GM21381 (cell line): Measurements from ENCODE around the gene LOXL1.
"Not testable (repeated sequence)": the region's sequence is repeated elsewhere in the genome, so short reads cannot be mapped to it uniquely, and the experiment has no call there.

Source experiments
- ATAC-seq: cut with Tn5 transposase; IDR thresholded peaks from one replicate; pipeline ENCODE4 v1.9.1; 2021; ENCODE audit warnings: mild to moderate bottlenecking, moderate library complexity; ENCODE audit not compliant: unreplicated experiment

LOXL1 gene

DNA sequence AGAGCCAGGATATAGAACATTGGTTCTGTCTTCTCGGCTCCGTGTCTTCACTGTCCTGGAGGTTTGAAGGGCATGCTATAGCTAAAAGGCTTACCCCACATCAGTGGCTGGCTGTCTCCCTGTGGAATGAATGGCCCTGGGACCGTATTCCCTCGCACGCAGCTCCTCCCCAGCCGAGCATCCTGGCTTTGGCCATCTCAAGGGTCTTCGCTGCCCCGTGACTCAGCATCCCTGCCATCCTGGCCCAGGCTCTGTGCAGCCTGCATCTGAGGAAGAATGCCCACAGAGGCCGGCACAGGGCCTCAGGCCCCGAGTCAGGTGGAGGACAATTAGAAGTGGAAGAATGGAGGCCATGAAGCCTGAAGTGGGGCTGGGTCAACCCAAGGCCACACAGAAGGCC, 11.0 kb downstream of the LOXL1 start:
- no peak for ATAC-seq

DNA sequence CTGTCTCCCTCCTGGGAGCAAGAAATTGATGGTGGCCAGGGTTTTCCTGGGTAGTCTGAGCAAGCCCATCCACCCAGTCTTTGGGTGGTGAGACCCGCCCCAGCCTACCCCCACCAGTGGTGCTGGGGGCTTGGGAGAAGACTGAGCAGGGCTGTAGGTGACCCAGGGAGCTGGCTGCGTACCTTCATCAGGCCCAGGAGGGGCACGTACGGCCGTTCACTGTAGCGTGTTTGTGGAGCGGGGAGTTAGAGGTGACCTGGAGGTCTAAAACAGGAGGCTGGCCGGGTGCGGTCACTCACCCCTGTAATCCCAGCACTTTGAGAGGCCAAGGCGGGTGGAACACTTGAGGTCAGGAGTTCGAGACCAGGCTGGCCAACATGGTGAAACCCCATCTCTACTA, 11.5 kb downstream of the LOXL1 start:
- no peak for ATAC-seq

DNA sequence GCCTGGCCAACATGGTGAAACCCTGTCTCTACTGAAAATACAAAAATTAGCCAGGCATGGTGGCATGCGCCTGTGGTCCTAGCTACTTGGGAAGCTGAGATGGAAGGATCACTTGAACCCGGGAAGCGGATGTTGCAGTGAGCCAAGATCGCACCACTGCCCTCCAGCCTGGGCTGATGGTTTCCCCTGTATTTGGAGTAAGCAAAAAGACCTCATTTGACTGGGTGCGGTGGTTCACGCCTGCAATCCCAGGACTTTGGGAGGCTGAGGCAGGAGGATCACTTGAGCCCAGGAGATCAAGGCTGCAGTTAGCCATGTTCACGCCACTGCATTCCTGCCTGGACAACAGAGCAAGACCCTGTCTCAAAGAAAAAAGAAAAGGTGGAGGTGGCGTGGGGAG, 12.3 kb downstream of the LOXL1 start:
- not testable (repeated sequence) for ATAC-seq

DNA sequence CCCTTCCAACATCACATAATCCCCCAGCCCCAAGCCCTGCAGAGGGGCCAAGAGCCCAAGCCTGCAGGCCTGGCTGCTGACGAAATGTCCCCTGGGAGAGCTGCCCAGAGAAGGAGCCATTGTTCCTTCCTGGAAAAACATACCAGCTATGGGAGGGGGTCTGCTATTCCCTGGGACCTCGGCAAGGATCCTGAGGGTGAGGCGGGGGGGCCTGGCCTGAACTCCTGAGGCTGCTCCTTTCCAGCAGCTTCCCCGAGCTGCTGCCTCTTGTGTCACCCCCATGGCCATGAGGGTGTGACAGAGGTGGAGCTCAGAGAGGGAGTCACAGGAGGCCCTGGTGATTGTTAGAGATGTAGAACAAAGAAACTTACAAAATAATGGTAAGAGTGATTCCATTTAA, 12.9 kb downstream of the LOXL1 start:
- no peak for ATAC-seq

DNA sequence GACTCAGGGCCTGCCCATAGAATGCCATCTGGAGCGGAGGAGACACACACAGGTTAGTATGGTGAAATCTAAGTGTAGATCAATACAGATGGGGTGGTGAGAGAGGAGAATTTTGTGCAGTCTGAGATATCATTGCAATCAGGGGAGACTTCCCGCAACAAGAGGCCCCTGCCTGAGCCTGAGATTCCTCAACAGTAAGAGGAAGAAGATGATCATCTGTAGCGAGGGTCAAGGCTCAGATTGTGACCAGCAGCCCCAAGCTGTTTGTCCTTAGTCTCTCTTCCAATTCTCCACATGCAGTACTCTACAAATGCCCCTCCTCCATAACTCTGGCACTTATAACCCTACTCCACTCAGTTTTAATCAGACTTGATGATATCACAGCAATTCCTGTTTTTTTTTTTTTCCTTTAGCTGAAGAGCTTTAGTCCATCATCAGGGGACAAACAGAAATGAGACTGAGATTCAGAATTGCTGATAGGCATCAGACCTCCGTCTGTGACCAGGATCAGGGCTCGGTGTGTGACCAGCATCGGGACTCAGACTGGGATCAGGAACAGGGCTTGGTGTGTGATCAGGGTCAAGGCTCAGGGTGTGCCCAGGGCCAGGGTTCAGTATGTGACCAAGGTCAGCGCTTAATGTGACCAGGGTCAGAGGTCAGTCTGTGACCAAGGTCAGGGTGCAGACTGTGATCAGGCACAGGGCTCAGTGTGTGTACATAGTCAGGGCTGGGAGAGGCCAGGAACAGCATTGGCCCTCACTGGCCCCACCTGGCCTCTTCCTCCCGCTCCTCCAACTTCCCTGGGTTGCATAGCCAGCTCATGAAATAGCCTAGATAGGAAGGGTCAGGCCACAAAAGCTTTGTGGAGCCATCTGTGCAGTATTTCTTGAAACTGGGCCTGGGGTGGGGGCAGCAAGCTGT, 14.1 kb downstream of the LOXL1 start:
- ATAC-seq = no peak

DNA sequence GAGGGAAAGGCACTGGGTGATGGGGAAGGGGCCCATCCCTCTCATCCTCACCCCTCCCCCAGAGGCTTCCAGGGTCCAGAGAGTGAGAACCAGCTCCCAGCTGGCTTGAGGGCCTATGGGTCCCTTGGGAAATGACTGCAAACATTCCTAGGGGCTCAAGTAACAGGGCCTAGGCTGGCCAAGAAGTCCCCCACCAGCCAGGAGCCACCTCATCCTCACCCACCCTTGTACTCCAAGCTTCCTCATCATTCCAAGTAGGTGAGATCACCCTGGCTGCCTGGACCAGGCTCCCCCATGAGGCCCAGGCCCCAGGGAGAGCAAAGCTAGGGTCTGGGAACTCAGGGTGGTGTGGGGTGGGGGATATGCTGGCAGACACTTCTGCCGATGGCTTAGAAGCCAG, 14.8 kb downstream of the LOXL1 start:
- ATAC-seq = no peak

DNA sequence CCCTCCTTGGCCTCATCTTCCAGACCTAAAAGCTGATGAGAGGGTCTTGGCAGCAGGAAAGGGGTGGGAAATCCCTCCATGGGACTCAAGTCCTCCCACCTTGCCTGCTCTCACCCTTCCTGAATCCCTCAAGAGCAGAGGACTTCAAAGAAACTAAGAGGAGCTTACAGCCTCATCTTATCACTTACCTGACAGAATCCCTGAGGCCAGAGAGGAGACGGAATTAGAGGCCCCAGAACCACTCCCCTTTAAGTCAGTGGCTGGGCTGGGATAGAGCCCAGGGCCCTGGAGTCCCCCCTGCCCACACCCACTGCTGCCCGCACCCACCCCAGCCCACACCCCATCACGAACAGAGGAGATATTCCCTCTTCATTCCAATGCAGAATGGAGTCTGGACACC, 15.2 kb downstream of the LOXL1 start:
- no peak for ATAC-seq

DNA sequence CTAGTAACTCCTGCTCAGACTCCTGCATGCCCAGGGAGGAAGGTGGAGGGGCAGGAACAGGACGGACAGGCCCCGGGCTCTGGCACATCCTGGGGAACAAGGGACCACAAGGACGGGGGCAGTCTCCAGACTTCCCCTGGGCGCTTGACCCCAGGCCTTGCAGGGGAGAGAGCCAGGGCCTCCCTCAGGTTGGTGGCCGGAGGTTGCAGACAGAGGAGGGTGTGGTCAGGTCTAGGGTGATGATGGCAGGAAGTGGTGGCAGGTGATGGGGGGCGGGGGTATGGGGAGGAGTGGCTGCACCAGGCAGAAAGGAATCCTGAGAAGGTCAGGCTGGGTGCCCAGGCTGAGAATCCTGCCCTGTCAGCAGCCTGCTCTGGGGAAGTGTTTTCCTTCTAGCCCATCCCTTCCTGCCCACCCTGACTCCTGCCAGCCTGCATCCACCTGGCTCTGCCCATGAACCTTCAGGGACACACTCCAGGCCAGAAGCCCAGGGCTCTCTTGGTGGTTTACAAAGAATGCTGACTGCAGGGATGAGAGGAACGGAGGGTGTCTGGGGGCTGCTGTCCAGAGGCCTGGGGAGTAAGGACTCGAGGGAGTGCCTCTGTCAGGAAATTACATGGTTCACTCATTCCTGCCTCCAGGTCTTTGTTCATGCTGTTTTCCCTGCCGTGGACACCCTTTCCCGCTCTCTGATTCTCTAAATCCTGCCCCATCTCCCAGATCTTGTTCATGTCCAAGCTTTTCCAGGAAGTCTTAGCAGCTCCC, 15.8 kb downstream of the LOXL1 start:
- no peak for ATAC-seq

DNA sequence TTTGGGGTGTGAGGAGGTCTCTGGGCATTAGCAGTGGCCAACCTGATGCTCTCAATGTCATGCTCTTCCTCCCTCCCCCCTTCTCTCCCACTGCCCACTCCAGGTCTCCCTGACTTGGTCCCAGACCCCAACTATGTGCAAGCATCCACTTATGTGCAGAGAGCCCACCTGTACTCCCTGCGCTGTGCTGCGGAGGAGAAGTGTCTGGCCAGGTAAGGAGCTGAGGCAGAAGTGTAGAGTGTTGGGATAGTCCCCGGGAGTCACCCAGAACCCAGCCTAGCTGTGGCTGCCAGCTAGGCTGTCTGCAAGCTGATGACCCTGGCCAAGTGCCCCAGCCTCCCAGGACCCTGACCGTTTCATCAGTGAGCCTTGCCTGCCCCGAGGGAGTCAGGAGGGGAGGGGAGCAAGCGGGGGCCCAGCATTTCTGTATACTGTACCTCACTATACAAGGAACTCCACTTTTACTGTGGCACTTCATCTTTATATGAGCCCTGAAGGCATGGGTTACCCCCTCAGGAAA, 16.5 kb downstream of the LOXL1 start:
- ATAC-seq = no peak

DNA sequence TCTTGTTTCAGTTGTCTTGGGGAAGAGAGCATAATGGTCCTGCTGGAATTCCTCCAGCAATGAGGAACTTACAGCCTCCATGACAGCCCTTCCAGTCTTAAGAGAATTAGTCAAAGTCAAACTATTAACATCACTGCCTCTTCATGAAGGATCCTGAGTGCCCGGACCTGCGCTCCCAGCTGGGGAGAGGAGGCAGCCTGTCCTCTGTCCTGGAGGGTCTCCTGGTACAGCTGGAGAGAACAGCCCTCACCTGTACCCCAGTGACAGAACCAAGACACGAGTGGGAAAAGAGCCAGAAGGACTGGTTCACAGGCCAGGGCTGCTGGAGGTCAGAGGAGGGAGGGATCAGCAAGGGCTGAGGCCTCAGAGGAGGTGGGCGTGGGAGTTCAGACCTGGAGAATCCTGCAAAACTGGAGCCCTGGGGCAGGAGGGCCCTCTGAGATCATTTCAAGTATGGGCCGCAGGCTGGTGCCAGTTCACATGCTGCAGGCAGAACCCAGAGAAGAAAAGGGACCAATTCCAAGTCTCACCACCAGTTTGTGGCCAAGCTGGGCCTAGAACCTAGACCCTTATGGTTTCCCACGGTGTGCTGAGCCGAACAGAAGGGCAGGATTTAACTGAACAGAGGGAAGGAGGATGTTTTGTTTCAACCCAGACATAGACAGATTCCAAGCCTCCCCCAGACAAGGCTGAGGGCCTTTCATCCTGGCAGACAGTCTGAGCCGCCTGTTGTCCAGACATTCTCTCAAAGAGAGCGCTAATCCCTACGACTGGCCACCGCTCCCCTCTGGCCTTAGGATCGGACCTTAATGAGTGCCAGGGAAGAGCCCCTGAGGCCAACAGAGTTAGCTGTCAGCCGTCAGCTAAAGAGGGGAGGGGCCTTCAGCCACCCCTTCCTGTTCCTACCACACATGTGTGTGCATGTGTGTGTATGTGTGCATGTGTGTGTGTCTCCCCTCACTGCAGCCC, 18.2 kb downstream of the LOXL1 start:
- no peak for ATAC-seq

DNA sequence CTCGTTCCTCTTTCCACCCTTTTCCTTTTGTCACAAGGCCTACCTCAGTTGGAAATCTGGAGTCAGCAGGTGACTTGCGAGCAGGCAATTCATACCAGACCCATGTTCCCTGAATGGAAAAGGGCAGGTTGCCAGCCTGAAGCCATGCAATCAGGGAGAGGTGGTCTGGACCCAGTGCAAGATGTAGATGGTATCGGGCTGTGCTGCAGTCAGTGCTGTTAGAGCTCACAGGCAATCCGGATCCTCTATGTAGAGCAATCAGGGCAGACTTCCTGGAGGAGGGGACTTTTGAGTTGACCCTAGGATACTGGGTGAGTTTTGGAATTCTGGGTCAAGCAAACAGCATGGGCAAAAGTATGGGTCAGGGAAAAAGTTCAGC, 18.9 kb downstream of the LOXL1 start:
- ATAC-seq = no peak

DNA sequence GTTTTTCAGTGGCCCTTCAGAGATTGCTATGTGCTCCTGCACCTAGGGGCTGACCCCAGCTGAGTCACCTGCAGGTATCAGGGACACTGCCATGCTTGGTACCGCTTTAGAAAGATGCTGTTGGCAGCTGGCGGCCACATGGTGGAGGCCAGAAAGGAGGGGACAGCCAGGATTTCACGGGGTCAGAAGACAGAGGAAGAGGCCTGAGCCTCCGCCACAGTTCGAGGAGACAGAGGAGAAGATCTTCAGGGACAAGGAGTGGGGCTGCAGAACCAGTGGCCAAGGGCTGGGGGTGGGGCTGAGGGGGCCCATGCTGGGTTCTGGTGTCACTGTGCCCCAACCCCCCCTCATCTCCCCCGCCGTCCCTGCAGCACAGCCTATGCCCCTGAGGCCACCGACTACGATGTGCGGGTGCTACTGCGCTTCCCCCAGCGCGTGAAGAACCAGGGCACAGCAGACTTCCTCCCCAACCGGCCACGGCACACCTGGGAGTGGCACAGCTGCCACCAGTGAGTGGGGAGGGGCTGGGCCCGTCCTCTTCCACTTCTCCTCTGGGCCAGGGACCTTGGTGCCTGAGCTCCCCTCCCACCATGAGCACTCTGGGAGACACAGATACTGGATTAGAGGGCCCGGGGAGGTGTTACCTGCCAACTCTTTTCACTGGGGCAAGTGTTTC, 19.9 kb downstream of the LOXL1 start:
- ATAC-seq = no peak

DNA sequence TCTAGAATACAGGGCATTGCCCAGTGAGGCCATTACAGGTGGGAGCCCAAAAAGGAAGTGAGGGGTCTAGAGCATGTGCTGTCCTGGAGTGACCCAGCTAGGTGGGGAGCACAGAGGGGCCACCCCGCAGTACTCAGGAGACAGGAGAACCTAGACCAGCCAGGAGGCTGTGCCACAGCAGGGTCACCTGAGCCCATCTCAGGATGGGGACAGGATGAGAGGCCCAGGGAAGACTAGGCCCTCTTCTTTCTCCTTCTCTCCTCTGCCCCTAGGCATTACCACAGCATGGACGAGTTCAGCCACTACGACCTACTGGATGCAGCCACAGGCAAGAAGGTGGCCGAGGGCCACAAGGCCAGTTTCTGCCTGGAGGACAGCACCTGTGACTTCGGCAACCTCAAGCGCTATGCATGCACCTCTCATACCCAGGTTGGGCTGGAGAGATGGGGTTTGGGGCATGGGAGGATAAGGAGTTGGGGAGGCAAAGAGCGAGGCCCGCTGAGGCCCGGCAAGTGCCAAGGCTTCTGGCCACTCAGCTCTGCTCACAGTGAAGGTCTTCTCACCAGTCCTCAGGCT, 20.6 kb downstream of the LOXL1 start:
- ATAC-seq = no peak

DNA sequence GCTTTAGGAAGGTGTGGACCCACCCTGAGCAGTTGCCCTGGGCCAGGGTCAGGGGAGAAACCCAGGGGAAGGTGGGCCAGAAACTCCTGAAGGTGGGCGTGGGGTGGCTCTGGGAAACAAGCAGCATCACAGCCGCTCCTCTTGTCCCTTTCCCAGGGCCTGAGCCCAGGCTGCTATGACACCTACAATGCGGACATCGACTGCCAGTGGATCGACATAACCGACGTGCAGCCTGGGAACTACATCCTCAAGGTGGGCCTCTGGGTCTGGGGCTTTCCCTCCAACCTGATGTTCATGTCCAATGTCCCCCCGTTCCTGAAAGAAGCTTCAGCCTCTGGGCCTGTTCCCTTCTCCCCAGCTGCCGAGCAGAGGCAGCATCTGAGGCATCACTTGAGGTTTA, 21.4 kb downstream of the LOXL1 start:
- no peak for ATAC-seq

DNA sequence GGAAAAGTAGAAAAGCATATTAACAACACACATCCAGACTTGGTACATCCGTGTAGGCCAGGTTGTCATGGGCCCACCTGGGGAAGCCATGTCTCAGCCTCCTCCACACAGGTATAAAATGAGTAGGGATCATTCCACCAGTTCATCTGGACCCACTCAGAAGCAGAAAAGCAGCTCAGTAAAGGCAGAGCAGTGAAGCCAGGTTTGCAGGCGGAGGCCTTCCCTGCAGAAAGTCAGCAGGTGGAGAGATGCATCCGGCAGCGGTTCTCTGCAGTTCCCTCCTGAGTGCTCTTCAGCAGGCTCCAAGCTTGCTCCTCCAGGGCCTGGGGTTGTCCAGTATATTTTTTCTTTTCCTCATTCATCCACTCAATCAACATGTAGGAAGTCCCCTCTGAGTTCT, 22.1 kb downstream of the LOXL1 start:
- no peak for ATAC-seq

DNA sequence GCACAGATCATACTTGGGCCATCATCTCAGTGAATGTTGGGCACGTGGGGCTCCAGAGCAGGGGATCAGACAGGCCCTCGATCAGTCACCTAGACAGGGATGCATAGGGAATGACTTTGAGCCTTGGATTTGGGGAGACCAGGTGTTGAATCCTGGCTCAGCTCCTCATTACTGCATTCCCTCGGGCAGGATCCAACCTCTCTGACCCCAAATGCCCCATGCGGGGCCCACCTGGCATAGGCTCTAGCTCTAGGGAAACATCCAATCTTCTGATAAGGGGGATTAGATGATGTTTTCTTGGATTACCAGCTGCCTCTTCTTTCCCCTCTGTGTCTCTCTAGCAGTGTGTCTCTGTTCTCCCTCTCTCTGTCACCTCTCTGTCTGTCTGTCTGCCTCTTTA, 22.7 kb downstream of the LOXL1 start:
- no peak for ATAC-seq

DNA sequence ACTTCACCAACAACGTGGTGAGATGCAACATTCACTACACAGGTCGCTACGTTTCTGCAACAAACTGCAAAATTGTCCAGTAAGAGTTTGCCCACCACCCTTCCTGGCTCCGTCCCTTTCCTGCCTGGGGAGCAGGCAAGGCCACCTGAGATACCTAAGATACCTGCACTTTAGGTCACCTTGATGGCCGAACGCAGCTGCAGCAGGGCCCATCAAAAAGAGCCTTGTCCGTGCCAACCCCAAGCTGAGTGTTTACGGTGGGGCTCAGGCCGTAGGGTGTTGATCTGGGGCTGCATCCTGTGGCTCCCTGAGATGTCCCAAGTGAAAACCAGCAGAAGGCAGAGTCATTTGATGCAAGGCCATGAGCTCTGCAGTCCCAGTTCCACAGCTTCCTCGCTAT, 23.2 kb downstream of the LOXL1 start:
- ATAC-seq = no peak

DNA sequence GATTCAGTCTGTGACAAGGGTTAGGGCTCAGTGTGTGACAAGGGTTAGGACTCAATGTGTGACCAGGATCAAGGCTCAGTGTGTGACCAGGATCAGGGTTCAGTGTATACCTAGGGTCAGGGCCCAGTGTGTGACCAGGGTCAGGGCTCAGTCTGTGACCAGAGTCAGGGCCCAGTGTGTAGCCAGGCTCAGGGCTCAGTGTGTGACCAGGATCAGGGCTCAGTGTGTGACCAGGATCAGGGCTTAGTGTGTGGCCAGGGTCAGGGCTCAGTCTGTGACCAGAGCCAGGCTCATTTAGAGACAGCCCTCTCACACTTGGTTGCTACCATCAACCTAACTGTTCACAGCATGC, 24.2 kb downstream of the LOXL1 start:
- no peak for ATAC-seq

DNA sequence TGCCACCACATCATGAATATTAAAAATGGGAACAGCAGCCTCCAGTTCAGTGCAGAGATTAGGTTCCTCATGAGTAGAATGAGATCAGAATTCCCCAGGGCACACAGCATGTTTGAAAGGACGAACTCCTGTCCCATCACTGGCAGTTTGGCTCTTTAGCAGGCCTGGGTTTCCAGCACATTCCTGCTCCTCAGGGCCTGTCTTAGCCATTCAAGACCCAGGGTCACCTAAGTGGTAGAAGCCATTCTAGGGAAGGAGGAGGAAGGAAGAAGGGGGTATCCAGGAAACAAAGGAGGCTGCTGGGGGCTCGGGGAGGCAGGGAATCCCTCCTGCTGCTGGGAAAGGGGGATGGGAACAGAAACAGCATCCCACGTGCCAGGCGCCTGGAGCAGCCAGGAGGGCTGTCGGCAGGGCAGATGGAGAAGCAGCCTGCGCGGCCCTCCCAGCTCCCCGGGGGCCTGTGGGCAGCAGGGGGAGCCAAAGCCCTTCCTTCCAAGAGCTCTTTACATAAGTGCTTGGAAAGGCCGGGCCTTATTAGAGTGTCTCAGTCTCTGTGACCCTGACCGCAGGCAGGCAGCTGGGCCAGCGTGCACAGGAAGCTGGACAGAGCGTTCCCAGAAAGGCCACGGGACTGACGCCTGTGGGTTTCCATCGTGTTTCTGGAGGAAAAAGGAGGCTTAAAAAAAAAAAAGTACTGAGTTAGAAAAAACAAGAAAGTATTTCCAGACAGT, 24.7 kb downstream of the LOXL1 start:
- ATAC-seq = no peak
